Fibroblast of lung (primary cell): ENCODE measurements around the gene METTL25B. TPM values are rescaled to one million over a fixed set of nuclear protein-coding genes. Genes with fewer than 3 reads are reported as not detected.

Experiments
- DNase-seq, 2 donors: peaks; one replicate each; pipeline versions ENCODE4 v3.0.0 to v3.0.0-alpha.2; 2010; ENCODE audit warnings: low read depth in 2 of 2
- H2AFZ ChIP-seq: 2 replicates; pipeline ENCODE4 v1.5.1; 2012; ENCODE audit warnings: low read length, control low read depth, inconsistent platforms
- H3K27ac ChIP-seq: 2 replicates; pipeline ENCODE4 v1.5.1; 2011; ENCODE audit warnings: low read length, control low read depth; ENCODE audit not compliant: insufficient read depth
- H3K27me3 ChIP-seq: 2 replicates; pipeline ENCODE4 v1.5.1; 2011; ENCODE audit warnings: mild to moderate bottlenecking, low read length; ENCODE audit not compliant: control insufficient read depth, insufficient read depth
- H3K36me3 ChIP-seq: 2 replicates; pipeline ENCODE4 v1.5.1; 2011; ENCODE audit warnings: low read length; ENCODE audit not compliant: control insufficient read depth, insufficient read depth
- H3K4me1 ChIP-seq: 2 replicates; pipeline ENCODE4 v1.5.1; 2011; ENCODE audit warnings: low read length; ENCODE audit not compliant: control insufficient read depth, insufficient read depth; ENCODE audit errors: extremely low read depth
- H3K4me2 ChIP-seq: 2 replicates; pipeline ENCODE4 v1.5.1; 2011; ENCODE audit warnings: low read length, control low read depth; ENCODE audit not compliant: insufficient read depth; ENCODE audit errors: extremely low read depth
- H3K4me3 ChIP-seq, 4 experiments: fragments of 200-600 bp in 1 of 4; sonication (generic) in 1 of 4; replicated peaks in 1 of 4; 2 replicates each; pipeline ENCODE4 v1.5.1; 2011 to 2016; ENCODE audit warnings: low read length in 4 of 4, low read depth in 3 of 4, mild to moderate bottlenecking in 3 of 4, control low read depth in 2 of 4, inconsistent platforms in 1 of 4, mixed read lengths in 1 of 4; ENCODE audit not compliant: insufficient read depth in 1 of 4; ENCODE audit errors: control extremely low read depth in 1 of 4
- H3K79me2 ChIP-seq: 2 replicates; pipeline ENCODE4 v1.5.1; 2012; ENCODE audit warnings: mild to moderate bottlenecking, low read length, inconsistent platforms; ENCODE audit not compliant: control insufficient read depth, insufficient read depth
- H3K9ac ChIP-seq: 2 replicates; pipeline ENCODE4 v1.5.1; 2011; ENCODE audit warnings: mild to moderate bottlenecking, low read length, control low read depth; ENCODE audit not compliant: insufficient read depth
- H3K9me3 ChIP-seq: 2 replicates; pipeline ENCODE4 v1.5.1; 2012; ENCODE audit warnings: low read depth, low read length; ENCODE audit not compliant: control insufficient read depth, insufficient read depth
- H4K20me1 ChIP-seq: 2 replicates; pipeline ENCODE4 v1.5.1; 2011; ENCODE audit warnings: low read length; ENCODE audit not compliant: control insufficient read depth, insufficient read depth; ENCODE audit errors: extremely low read depth
- CTCF ChIP-seq, 2 donors: IDR thresholded peaks in 1 of 2; conservative IDR thresholded peaks in 1 of 2; 1 replicate in 1 of 2; 2 replicates in 1 of 2; pipeline ENCODE4 v1.5.1; 2011 to 2012; ENCODE audit warnings: low read length in 2 of 2, control low read depth in 1 of 2, inconsistent platforms in 1 of 2, low read depth in 1 of 2, mild to moderate bottlenecking in 1 of 2
- EZH2 ChIP-seq: IDR thresholded peaks from 2 replicates; pipeline ENCODE4 v1.5.1; 2012; ENCODE audit warnings: low read length, control low read depth, mild to moderate bottlenecking; ENCODE audit errors: missing control alignments
- polyA plus RNA-seq, 2 donors: library from polyadenylated mRNA; depleted of rRNA in 1 of 2; stranded (reverse) in 1 of 2; unstranded in 1 of 2; fragments of >200 nt; gene quantifications; 2 replicates each; pipeline ENCODE4 v1.2.1, GENCODE V29; 2011 to 2012; ENCODE audit warnings: missing spikeins in 1 of 2
- total RNA-seq: library from RNA; depleted of rRNA; stranded (reverse); fragments of >200 nt; gene quantifications from 2 replicates; pipeline ENCODE4 v1.2.1, GENCODE V29; 2014

Gene METTL25B
- total and polyA plus RNA-seq, 2 donors (not counting 1 experiment from before 2014, with no cell fraction given): 5.5 to 17.3 TPM

GRCh38 chr1:156691191-156691590 is 37.1 kb upstream of the METTL25B start:
- DNase-seq: no peak
- Histone ChIP-seq H3K36me3 (no peaks in the 10 kb centered on the region), H3K4me1 (peaks cover 15% of the 10 kb centered on the region), H3K79me2 (no peaks in the 10 kb centered on the region), H4K20me1 (no peaks in the 10 kb centered on the region), H3K27me3 (no peaks in the 10 kb centered on the region), H3K27ac (no peak overlapping the region), H3K4me2 (no peak overlapping the region), H3K9me3 (no peaks in the 10 kb centered on the region), H3K4me3 (no peak overlapping the region), H3K9ac (no peak overlapping the region), H2AFZ (no peak overlapping the region)
- TF ChIP-seq EZH2 (no peak), CTCF (conservative IDR thresholded peaks at IDR 0.05 in 1 of 2, IDR thresholded peaks at IDR 0.05 in 1 of 2; ENCODE audit: low read depth in 1 of 2, low read length in 2 of 2) (no peak)

- H3K9me3 ChIP-seq: no peaks in the 10 kb centered on the region
- peak in 1 of 2 donors; percentile 69 for DNase-seq
- no peak overlapping the region for H2AFZ ChIP-seq
- no peak overlapping the region for H3K4me2 ChIP-seq
- H3K27me3 ChIP-seq: no peaks in the 10 kb centered on the region
- no peak overlapping the region for H3K4me3 ChIP-seq
- H3K9ac ChIP-seq: no peak overlapping the region
- H3K4me1 ChIP-seq: peaks cover 15% of the 10 kb centered on the region
- no peak overlapping the region for H3K27ac ChIP-seq
- no peaks in the 10 kb centered on the region for H3K36me3 ChIP-seq
- no peaks in the 10 kb centered on the region for H4K20me1 ChIP-seq
- TF ChIP-seq CTCF (conservative IDR thresholded peaks at IDR 0.05 in 1 of 2, IDR thresholded peaks at IDR 0.05 in 1 of 2; ENCODE audit: low read depth in 1 of 2, low read length in 2 of 2) (peak; percentile 12 to 36), EZH2 (no peak)
- no peaks in the 10 kb centered on the region for H3K79me2 ChIP-seq
Observed at GRCh38 chr1:156691665-156692440, 36.4 kb upstream of the METTL25B start.

GRCh38 chr1:156692441-156692924 is 35.8 kb upstream of the METTL25B start:
- H3K79me2 ChIP-seq: no peaks in the 10 kb centered on the region
- H3K27me3 ChIP-seq: no peaks in the 10 kb centered on the region
- no peak overlapping the region for H3K4me3 ChIP-seq
- no peak for TF ChIP-seq EZH2
- H4K20me1 ChIP-seq: no peaks in the 10 kb centered on the region
- H3K9ac ChIP-seq: no peak overlapping the region
- no peak overlapping the region for H2AFZ ChIP-seq
- no peak overlapping the region for H3K27ac ChIP-seq
- no peak overlapping the region for H3K4me2 ChIP-seq
- no peak for DNase-seq
- H3K36me3 ChIP-seq: no peaks in the 10 kb centered on the region
- H3K9me3 ChIP-seq: no peaks in the 10 kb centered on the region
- peaks cover 15% of the 10 kb centered on the region for H3K4me1 ChIP-seq
